HG03432 (cell line): ENCODE results near the gene NTNG1.
A peak's percentile ranks its signal among the peaks of the same experiment; 100 is the strongest.

Source experiments
- ATAC-seq: cut with Tn5 transposase; IDR thresholded peaks from one replicate; pipeline ENCODE4 v1.9.1; 2021; ENCODE audit warnings: mild to moderate bottlenecking, moderate library complexity; ENCODE audit not compliant: unreplicated experiment

The NTNG1 gene

GRCh38 chr1:107389410-107390396, 248.9 kb downstream of the NTNG1 start:
- ATAC-seq = peak; percentile 87

DNA sequence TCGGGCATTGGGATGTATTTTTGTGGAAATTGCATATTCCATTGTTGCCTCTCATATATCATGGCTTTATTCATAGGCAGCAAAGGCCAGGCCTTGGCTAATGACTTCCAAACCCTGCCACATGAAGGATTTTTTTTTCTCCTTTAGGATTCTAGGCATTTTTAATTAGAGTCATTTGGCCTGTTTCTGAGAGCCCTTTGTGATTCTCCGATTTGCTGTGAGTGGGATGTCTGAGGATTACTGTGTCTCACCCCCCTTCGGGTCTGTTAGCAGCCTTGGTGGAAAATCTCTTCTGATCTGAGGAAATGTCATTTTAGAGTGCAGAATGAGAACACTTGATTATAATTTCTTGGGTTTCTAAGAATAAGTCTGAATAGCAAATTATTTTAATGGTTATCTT, 253.5 kb downstream of the NTNG1 start:
- ATAC-seq = no peak

- no peak for ATAC-seq
Observed at GRCh38 chr1:107401704-107402103, 260.9 kb downstream of the NTNG1 start.

GRCh38 chr1:107404756-107405155, 263.9 kb downstream of the NTNG1 start:
- no peak for ATAC-seq

GRCh38 chr1:107405236-107405635, 264.4 kb downstream of the NTNG1 start:
- no peak for ATAC-seq

- ATAC-seq = no peak
Observed at GRCh38 chr1:107407011-107407410, 266.2 kb downstream of the NTNG1 start.

- ATAC-seq = no peak
Observed at GRCh38 chr1:107413546-107413945, 272.7 kb downstream of the NTNG1 start.

DNA sequence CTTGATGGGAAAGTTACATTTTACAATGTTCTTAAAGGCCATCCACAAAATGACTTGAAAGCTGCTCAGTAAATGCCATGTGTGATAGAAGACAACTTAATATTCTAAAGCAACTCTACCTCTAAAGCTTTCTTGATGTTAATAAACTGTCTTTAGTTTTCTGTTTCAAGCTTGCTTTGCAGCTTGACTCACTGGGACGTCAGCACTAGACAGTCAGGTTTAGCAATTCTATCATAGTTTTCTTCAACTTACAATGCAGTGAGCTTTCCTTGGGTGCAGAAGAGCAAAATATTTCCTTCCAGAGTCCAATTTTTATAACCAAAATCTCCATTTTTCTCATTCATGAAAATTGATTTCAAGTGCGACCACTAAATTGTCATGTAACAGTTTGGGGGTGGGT, 273.1 kb downstream of the NTNG1 start:
- ATAC-seq = no peak

DNA sequence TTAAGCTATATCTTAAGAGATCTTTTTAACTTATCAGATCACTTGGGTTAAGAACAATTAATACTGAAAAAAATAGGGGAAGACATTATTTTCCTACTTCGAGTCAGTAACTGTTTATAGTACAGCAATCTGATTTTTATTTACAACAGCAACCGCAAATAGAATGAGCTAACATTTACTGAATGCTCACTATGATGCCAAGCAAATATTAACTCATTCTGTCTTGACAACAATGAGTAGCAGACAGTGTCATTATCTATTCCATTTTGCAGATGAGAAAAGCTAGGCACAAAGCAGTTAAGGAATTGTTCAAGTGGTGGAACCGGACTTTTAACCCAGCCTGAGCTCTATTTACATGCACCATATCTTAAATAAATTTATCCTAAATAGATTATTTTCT, 273.7 kb downstream of the NTNG1 start:
- ATAC-seq = no peak

DNA sequence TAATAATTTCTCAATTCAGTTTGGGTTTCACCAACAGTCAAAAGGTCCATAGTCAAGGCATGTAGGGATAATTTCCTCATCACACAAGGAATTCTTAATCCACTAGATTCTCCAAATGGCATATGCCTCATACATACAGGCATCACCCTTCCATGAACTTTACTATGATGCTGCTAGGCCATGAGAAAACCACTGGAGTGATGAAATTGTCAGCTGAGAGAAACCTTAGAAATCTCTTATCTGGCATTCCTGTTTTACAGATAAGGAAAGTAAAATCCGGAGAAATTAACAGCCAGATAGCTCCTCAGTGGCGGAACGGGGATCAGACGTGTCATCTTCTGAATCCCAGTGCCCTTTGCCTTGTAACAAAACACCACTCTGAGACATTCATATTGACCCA, 274.4 kb downstream of the NTNG1 start:
- no peak for ATAC-seq

DNA sequence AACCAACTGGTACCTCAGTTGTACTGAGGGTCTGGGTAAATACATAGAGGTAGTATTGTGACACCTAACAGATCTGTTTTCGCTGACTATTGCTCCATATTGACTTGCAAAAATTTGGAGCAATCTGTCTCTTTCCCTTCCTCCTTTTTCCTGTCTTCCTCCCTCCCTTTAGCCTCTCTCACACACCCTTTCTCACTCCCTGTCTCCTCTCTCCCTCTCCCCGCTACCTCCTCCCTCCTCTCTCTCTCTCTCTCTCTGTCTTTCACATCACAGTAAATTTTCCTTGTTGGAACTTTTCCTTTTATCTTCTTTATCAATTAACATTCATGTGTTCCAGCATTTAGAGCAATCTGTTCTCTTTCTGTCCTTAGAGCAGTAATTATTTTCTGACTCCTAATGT, 278.2 kb downstream of the NTNG1 start:
- ATAC-seq = no peak

DNA sequence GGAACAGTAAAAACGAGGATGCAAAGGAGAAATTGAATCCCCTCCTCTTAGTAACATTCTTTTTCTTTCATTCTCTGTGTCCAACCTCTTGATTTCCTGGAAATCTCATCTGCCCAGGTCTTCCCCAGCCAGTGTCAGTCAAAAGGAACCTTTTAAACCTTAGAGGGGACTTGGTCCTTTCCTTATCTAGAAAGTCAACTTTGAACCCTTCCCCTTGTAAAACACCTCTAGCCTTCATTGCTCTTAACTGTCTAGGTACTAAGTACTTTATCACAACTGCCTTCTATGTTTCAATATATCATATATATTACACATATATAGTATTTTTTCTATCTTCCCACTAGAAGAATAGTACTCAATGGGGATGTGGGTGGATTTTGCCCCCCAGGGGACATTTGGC, 282.1 kb downstream of the NTNG1 start:
- ATAC-seq = no peak

DNA sequence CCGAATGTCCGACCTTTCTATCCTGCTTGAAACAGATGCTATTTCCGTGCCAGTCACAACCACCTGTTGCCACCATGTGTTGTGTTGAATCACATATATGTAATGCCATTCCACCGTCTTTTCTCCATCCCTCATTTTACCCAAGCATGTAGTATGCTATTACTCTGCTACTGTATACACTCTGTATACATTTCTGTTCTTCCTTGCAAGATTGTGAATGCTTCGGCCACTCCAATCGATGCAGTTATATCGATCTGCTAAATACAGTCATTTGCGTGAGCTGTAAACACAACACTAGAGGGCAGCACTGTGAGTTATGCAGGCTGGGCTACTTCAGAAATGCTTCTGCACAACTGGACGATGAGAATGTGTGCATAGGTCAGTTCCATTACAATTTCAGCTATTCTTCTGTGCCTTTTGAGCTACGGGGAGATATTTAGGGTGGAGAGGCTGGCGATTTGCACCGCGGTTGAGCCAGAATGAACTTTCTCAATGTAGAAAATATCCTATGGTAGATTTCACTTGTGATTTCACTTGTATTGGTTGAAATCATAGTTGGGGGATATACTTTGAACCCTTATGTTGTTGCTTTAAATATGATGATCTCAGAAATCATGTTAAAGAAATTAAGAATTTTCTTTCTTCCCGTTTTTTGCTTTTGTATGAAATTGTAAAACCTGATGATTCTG, 289.8 kb downstream of the NTNG1 start:
- peak; percentile 86 for ATAC-seq

DNA sequence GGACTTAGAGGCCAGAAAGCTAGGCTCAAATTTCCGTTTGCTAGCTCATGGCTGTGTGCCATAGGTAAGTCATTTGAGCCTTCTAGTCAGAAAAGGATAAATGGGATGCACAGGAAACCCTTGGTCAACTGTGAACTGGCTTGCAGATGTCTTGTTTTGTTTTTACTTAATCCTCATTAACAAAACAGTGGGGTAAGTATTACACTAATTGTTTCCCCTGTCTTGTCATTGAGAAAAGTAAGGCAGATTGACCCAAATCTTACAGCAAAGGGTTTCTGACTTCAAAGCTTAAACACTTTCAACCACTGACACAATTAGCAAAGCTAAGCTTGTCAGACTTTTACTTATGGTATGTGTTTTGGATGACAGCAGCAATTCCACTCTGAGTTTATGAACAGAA, 291.3 kb downstream of the NTNG1 start:
- no peak for ATAC-seq

DNA sequence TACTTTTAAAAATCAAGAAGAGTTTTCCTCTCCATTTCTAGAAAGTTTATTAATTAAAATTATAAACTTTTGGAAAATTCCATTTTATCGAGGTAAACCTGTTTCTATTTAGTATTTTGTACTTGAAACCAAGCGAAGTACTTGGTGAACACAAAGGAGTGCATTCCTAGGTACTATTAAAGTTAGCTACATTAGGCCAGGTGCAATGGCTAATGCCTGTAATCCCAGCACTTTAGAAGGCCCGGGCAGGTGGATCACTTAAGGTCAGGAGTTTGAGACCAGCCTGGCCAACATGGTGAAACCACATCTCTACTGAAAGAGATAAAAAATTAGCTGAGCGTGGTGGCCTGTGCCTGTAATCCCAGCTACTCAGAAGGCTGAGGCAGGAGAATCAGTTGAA, 292.2 kb downstream of the NTNG1 start:
- no peak for ATAC-seq

GRCh38 chr1:107433635-107434360, 293.0 kb downstream of the NTNG1 start:
- ATAC-seq = no peak

GRCh38 chr1:107434361-107434693, 293.5 kb downstream of the NTNG1 start:
- ATAC-seq = no peak

GRCh38 chr1:107436552-107437241, 295.9 kb downstream of the NTNG1 start:
- ATAC-seq = no peak

GRCh38 chr1:107439567-107439966, 298.7 kb downstream of the NTNG1 start:
- no peak for ATAC-seq

GRCh38 chr1:107442551-107442950, 301.7 kb downstream of the NTNG1 start:
- no peak for ATAC-seq

- ATAC-seq = no peak
Observed at GRCh38 chr1:107443027-107443426, 302.2 kb downstream of the NTNG1 start.
